HepG2 (cell line): ENCODE results near the gene TRPV4.

Experiments
- ZFX ChIP-seq: sonication (generic); formaldehyde crosslinking; IDR thresholded peaks from 2 replicates; pipeline ENCODE4 v1.4.0; 2020; ENCODE audit warnings: mild to moderate bottlenecking, low read depth, missing genetic modification reagents, moderate library complexity
- ZGPAT ChIP-seq: IDR thresholded peaks from 2 replicates; pipeline ENCODE4 v1.6.1; 2016; ENCODE audit warnings: mild to moderate bottlenecking
- ZNF766 ChIP-seq: sonication (generic); formaldehyde crosslinking; IDR thresholded peaks from 2 replicates; pipeline ENCODE4 v1.5.0; 2020; ENCODE audit warnings: missing genetic modification reagents, borderline replicate concordance

DNA sequence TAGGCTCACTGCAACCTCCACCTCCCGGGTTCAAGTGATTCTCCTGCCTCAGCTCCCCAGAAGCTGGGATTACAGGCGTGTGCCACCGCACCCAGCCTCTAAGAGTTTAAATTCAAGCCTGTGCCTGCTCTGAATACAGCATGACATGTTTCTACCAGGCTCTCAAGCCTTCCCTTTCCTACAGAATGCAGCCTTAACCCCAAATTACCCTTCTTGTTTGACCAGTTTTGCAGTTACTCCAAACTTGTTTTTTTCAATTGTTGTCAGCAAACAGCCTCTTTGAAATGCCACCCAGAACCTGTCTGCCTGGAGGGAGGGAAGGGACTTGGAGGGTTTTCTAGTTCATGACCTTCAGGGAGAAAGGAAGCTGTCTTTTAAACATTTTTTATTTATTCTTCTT is 31.7 kb upstream of the TRPV4 start:
- TF ChIP-seq ZNF766, result no peak
- no peak for TF ChIP-seq ZGPAT (CRISPR knock-in tag)
- TF ChIP-seq ZFX (CRISPR knock-in tag), result no peak
